H9 (cell line): Measurements from ENCODE around the gene MAST4. TPM values are rescaled to one million over a fixed set of nuclear protein-coding genes. Genes with fewer than 3 reads are reported as not detected.

ENCODE experiments used
- DNase-seq: peaks from one replicate; pipeline ENCODE4 v3.0.0-alpha.2; 2017
- H2AFZ ChIP-seq: one replicate; pipeline ENCODE4 v1.6.1; 2013; ENCODE audit warnings: mild to moderate bottlenecking, low read length, control low read depth, moderate library complexity
- H2AK5ac ChIP-seq: 2 replicates; pipeline ENCODE4 v1.6.1; 2013; ENCODE audit warnings: low read length, control low read depth, mixed read lengths; ENCODE audit not compliant: insufficient read length
- H2BK120ac ChIP-seq: one replicate; pipeline ENCODE4 v1.6.1; 2013; ENCODE audit warnings: low read depth, mild to moderate bottlenecking, low read length, control low read depth, inconsistent platforms; ENCODE audit not compliant: poor library complexity, severe bottlenecking
- H2BK12ac ChIP-seq: 2 replicates; pipeline ENCODE4 v1.6.1; 2013; ENCODE audit warnings: low read length, control low read depth, mixed read lengths, low read depth; ENCODE audit not compliant: insufficient read length
- H2BK15ac ChIP-seq: 2 replicates; pipeline ENCODE4 v1.6.1; 2013; ENCODE audit warnings: low read depth, low read length, control low read depth
- H2BK20ac ChIP-seq: one replicate; pipeline ENCODE4 v1.6.1; 2013; ENCODE audit warnings: low read depth, mild to moderate bottlenecking, low read length, control low read depth, inconsistent platforms; ENCODE audit not compliant: poor library complexity, severe bottlenecking
- H2BK5ac ChIP-seq: 2 replicates; pipeline ENCODE4 v1.6.1; 2013; ENCODE audit warnings: low read length, control low read depth, mixed read lengths; ENCODE audit not compliant: insufficient read length
- H3K14ac ChIP-seq: 2 replicates; pipeline ENCODE4 v1.6.1; 2013; ENCODE audit warnings: low read length, control low read depth; ENCODE audit not compliant: insufficient read depth
- H3K18ac ChIP-seq: 2 replicates; pipeline ENCODE4 v1.6.1; 2013; ENCODE audit warnings: low read depth, mild to moderate bottlenecking, mixed read lengths, low read length, control low read depth; ENCODE audit not compliant: insufficient read length
- H3K23ac ChIP-seq: 2 replicates; pipeline ENCODE4 v1.6.1; 2013; ENCODE audit warnings: low read length, control low read depth, mixed read lengths, low read depth; ENCODE audit not compliant: insufficient read length
- H3K23me2 ChIP-seq: 2 replicates; pipeline ENCODE4 v1.6.1; 2013; ENCODE audit warnings: low read depth, mild to moderate bottlenecking, mixed read lengths, low read length, control low read depth; ENCODE audit not compliant: insufficient read length, poor library complexity, severe bottlenecking
- H3K27ac ChIP-seq: 2 replicates; pipeline ENCODE4 v1.5.1; 2013; ENCODE audit warnings: low read length, control low read depth, mixed read lengths, low read depth; ENCODE audit not compliant: insufficient read length
- H3K27me3 ChIP-seq: 2 replicates; pipeline ENCODE4 v1.6.1; 2013; ENCODE audit warnings: low read length, control low read depth, inconsistent platforms; ENCODE audit not compliant: insufficient read depth
- H3K4ac ChIP-seq: 2 replicates; pipeline ENCODE4 v1.6.1; 2013; ENCODE audit warnings: low read depth, mild to moderate bottlenecking, control low read depth, inconsistent platforms, low read length, moderate library complexity
- H3K4me1 ChIP-seq: 2 replicates; pipeline ENCODE4 v1.6.1; 2013; ENCODE audit warnings: low read length, control low read depth, inconsistent platforms; ENCODE audit not compliant: insufficient read depth
- H3K4me2 ChIP-seq: 2 replicates; pipeline ENCODE4 v1.6.1; 2013; ENCODE audit warnings: low read length, control low read depth, mixed read lengths; ENCODE audit not compliant: insufficient read length, insufficient read depth
- H3K56ac ChIP-seq: 2 replicates; pipeline ENCODE4 v1.6.1; 2013; ENCODE audit warnings: low read depth, mild to moderate bottlenecking, mixed read lengths, low read length, control low read depth; ENCODE audit not compliant: insufficient read length
- H3K79me1 ChIP-seq: 2 replicates; pipeline ENCODE4 v1.6.1; 2013; ENCODE audit warnings: low read depth, mild to moderate bottlenecking, moderate library complexity, low read length, control low read depth, inconsistent platforms; ENCODE audit not compliant: insufficient read depth, poor library complexity, severe bottlenecking
- H3K79me2 ChIP-seq: 2 replicates; pipeline ENCODE4 v1.6.1; 2013; ENCODE audit warnings: low read length, control low read depth, inconsistent platforms; ENCODE audit not compliant: insufficient read depth
- H3K9ac ChIP-seq: 2 replicates; pipeline ENCODE4 v1.6.1; 2013; ENCODE audit warnings: low read length, control low read depth, mixed read lengths; ENCODE audit not compliant: insufficient read length; ENCODE audit errors: extremely low read depth
- H3K9me3 ChIP-seq: one replicate; pipeline ENCODE4 v1.6.1; 2013; ENCODE audit warnings: low read depth, low read length, inconsistent platforms; ENCODE audit not compliant: control insufficient read depth
- H3T11ph ChIP-seq: one replicate; pipeline ENCODE4 v1.6.1; 2013; ENCODE audit warnings: mild to moderate bottlenecking, low read length, control low read depth, inconsistent platforms
- H4K20me1 ChIP-seq: one replicate; pipeline ENCODE4 v1.6.1; 2013; ENCODE audit not compliant: control insufficient read depth, insufficient read length, insufficient read depth
- H4K5ac ChIP-seq: 2 replicates; pipeline ENCODE4 v1.6.1; 2013; ENCODE audit warnings: low read depth, mild to moderate bottlenecking, mixed read lengths, low read length, control low read depth; ENCODE audit not compliant: insufficient read length
- H4K8ac ChIP-seq: replicated peaks from 2 replicates; pipeline ENCODE4 v1.6.1; 2013; ENCODE audit warnings: low read length, control low read depth, mixed read lengths, low read depth; ENCODE audit not compliant: insufficient read length
- H4K91ac ChIP-seq: 2 replicates; pipeline ENCODE4 v1.6.1; 2013; ENCODE audit warnings: low read depth, mild to moderate bottlenecking, moderate library complexity, mixed read lengths, low read length, control low read depth; ENCODE audit not compliant: insufficient read length
- H3K27ac Mint-ChIP-seq, 3 experiments: 2 replicates in 2 of 3; 3 replicates in 1 of 3; pipeline ENCODE4 v1.8.0; 2020 to 2021; ENCODE audit warnings: mixed read lengths in 3 of 3, mild to moderate bottlenecking in 1 of 3, moderate library complexity in 1 of 3
- H3K27me3 Mint-ChIP-seq: 2 replicates; pipeline ENCODE4 v1.8.0; 2021; ENCODE audit warnings: low read depth, mild to moderate bottlenecking, moderate library complexity, mixed read lengths
- H3K36me3 Mint-ChIP-seq, 3 experiments: 2 replicates in 2 of 3; 3 replicates in 1 of 3; pipeline ENCODE4 v1.8.0; 2020 to 2021; ENCODE audit warnings: low read depth in 3 of 3, mixed read lengths in 3 of 3; ENCODE audit not compliant: insufficient read depth in 1 of 3
- H3K4me1 Mint-ChIP-seq, 2 experiments: 2 replicates each; pipeline ENCODE4 v1.8.0; 2020; ENCODE audit warnings: mixed read lengths in 2 of 2
- H3K4me3 Mint-ChIP-seq, 2 experiments: 2 replicates in 1 of 2; 3 replicates in 1 of 2; pipeline ENCODE4 v1.8.0; 2020 to 2021; ENCODE audit warnings: mild to moderate bottlenecking in 2 of 2, mixed read lengths in 2 of 2, moderate library complexity in 1 of 2
- H3K9me3 Mint-ChIP-seq, 2 experiments: 2 replicates in 1 of 2; 3 replicates in 1 of 2; pipeline ENCODE4 v1.8.0; 2020; ENCODE audit warnings: mild to moderate bottlenecking in 2 of 2, mixed read lengths in 2 of 2, moderate library complexity in 1 of 2
- CTCF ChIP-seq: fragments of 200-600 bp; sonication (generic); conservative IDR thresholded peaks from 3 replicates; pipeline ENCODE4 v1.8.0; 2021; ENCODE audit warnings: antibody characterized with exemption, mild to moderate bottlenecking
- WGBS: extraction: QIAGEN DNeasy Blood & Tissue Kit; methylation state at CpG from one replicate; pipeline ENCODE4 v1.1.7; 2013; ENCODE audit warnings: missing lambda C conversion rate, low lambda C conversion rate, mixed read lengths; ENCODE audit not compliant: insufficient read length; ENCODE audit errors: extremely low coverage; 5-methylcytosine and 5-hydroxymethylcytosine counted together
- total RNA-seq: library from RNA; stranded (reverse); gene quantifications from 2 replicates; pipeline ENCODE4 v1.2.1, GENCODE V29; 2021

The MAST4 gene
- total RNA-seq, 1 experiment from 2014 or later: 3.7 TPM

GRCh38 chr5:67187006-67187715 is 591.0 kb downstream of the MAST4 start:
- no peak overlapping the region for H2BK12ac ChIP-seq
- no peak overlapping the region for H3K56ac ChIP-seq
- H3K9ac ChIP-seq: no peak overlapping the region
- H3K4me2 ChIP-seq: no peak overlapping the region
- no peak overlapping the region for H2BK120ac ChIP-seq
- no peak overlapping the region for H3K23ac ChIP-seq
- no peak overlapping the region for H3K4me3 Mint-ChIP-seq
- H3K27ac Mint-ChIP-seq: no peak overlapping the region
- no peak overlapping the region for H2AFZ ChIP-seq
- H2BK5ac ChIP-seq: no peak overlapping the region
- peaks cover under 1 to 14% (median 3%) of the 10 kb centered on the region in 3 experiments; a peak in 4 of 7 replicates for H3K36me3 Mint-ChIP-seq
- H4K91ac ChIP-seq: no peak overlapping the region
- DNase-seq: no peak
- no peaks in the 10 kb centered on the region for H3K79me1 ChIP-seq
- H3K23me2 ChIP-seq: no peaks in the 10 kb centered on the region
- no peak overlapping the region for H2BK20ac ChIP-seq
- TF ChIP-seq CTCF: no peak
- H3K4me1 Mint-ChIP-seq: peaks cover 31 to 34% of the 10 kb centered on the region in 2 experiments
- H3K9me3 ChIP-seq: no peaks in the 10 kb centered on the region
- H4K5ac ChIP-seq: no peak overlapping the region
- peaks cover 8 to 9% of the 10 kb centered on the region in 2 experiments for H3K9me3 Mint-ChIP-seq
- H3K27me3 ChIP-seq: no peaks in the 10 kb centered on the region
- no peak overlapping the region for H3K18ac ChIP-seq
- H4K20me1 ChIP-seq: no peaks in the 10 kb centered on the region
- H3K4me1 ChIP-seq: peaks cover 7% of the 10 kb centered on the region; the same call in 1 of the 2 replicates
- H3K4ac ChIP-seq: no peak overlapping the region
- no peak overlapping the region for H3K27ac ChIP-seq
- H3T11ph ChIP-seq: no peak overlapping the region
- H3K14ac ChIP-seq: no peak overlapping the region
- peaks cover 11% of the 10 kb centered on the region for H3K27me3 Mint-ChIP-seq
- no peak overlapping the region for H2BK15ac ChIP-seq
- H3K79me2 ChIP-seq: no peaks in the 10 kb centered on the region
- H2AK5ac ChIP-seq: no peak overlapping the region
- WGBS: no CpG with 5 or more reads among the region's 1 CpG
- no peak overlapping the region for H4K8ac ChIP-seq
